ENCODE results near the gene KIAA1586.
"Not testable (repeated sequence)": the region's sequence is repeated elsewhere in the genome, so short reads cannot be mapped to it uniquely, and the experiment has no call there.

Gene KIAA1586

GRCh38 chr6:57047859-57048258 is 1.4 kb downstream of the KIAA1586 start:
- DNase-seq, result not testable (repeated sequence)

GRCh38 chr6:57048577-57048976 is 2.1 kb downstream of the KIAA1586 start:
- DNase-seq, result no peak

- DNase-seq, result no peak
Observed at GRCh38 chr6:57063847-57064246, 17.4 kb downstream of the KIAA1586 start.

- DNase-seq, result no peak
Observed at GRCh38 chr6:57064809-57065208, 18.3 kb downstream of the KIAA1586 start.

GRCh38 chr6:57068061-57068460 is 21.6 kb downstream of the KIAA1586 start:
- DNase-seq, result no peak

GRCh38 chr6:57069228-57069627 is 22.7 kb downstream of the KIAA1586 start:
- no peak for DNase-seq

GRCh38 chr6:57069920-57070331 is 23.4 kb downstream of the KIAA1586 start:
- no peak for DNase-seq

GRCh38 chr6:57072108-57072507 is 25.6 kb downstream of the KIAA1586 start:
- no peak for DNase-seq

- DNase-seq, result no peak
Observed at GRCh38 chr6:57074383-57074782, 27.9 kb downstream of the KIAA1586 start.

- DNase-seq, result peak; percentile 15
Observed at GRCh38 chr6:57075092-57075491, 28.6 kb downstream of the KIAA1586 start.

GRCh38 chr6:57078531-57079207 is 32.2 kb downstream of the KIAA1586 start:
- no peak for DNase-seq

GRCh38 chr6:57085471-57085870 is 39.0 kb downstream of the KIAA1586 start:
- no peak for DNase-seq

GRCh38 chr6:57086843-57087242 is 40.4 kb downstream of the KIAA1586 start:
- DNase-seq, result no peak

- no peak for DNase-seq
Observed at GRCh38 chr6:57087916-57088315, 41.4 kb downstream of the KIAA1586 start.

- no peak for DNase-seq
Observed at GRCh38 chr6:57089265-57089664, 42.8 kb downstream of the KIAA1586 start.

GRCh38 chr6:57089687-57090457 is 43.4 kb downstream of the KIAA1586 start, which contains the start of gene ZNF451:
Gene ZNF451, plus strand, starts transcription at chr6:57090188. Its CDS starts 66 bp downstream, at chr6:57090254.
- peak; percentile 99 for DNase-seq

GRCh38 chr6:57090458-57091067 is 44.1 kb downstream of the KIAA1586 start:
- DNase-seq, result not testable (repeated sequence)

- not testable (repeated sequence) for DNase-seq
Observed at GRCh38 chr6:57091375-57091774, 44.9 kb downstream of the KIAA1586 start.

- no peak for DNase-seq
Observed at GRCh38 chr6:57094689-57095088, 48.2 kb downstream of the KIAA1586 start.

GRCh38 chr6:57097596-57097995 is 51.1 kb downstream of the KIAA1586 start:
- no peak for DNase-seq

GRCh38 chr6:57102976-57103375 is 56.5 kb downstream of the KIAA1586 start:
- DNase-seq, result no peak

- no peak for DNase-seq
Observed at GRCh38 chr6:57104336-57104735, 57.8 kb downstream of the KIAA1586 start.
